Breast epithelium (tissue), 4 donors: Measurements from ENCODE around the gene UMODL1. TPM values are rescaled to one million over a fixed set of nuclear protein-coding genes. Genes with fewer than 3 reads are reported as not detected.

Experiments
- DNase-seq, 2 donors: peaks; one replicate each; pipeline ENCODE4 v3.0.0-alpha.2; 2019; ENCODE audit warnings: low spot score in 2 of 2
- H3K27ac ChIP-seq, 2 donors: fragments of 200-600 bp; sonication (generic) in 1 of 2; one replicate each; pipeline ENCODE4 v1.5.1; 2016 to 2019; ENCODE audit warnings: mild to moderate bottlenecking in 1 of 2
- H3K27me3 ChIP-seq, 2 donors: fragments of 200-600 bp; sonication (generic) in 1 of 2; one replicate each; pipeline versions ENCODE4 v1.5.1 to v1.6.0; 2017 to 2019; ENCODE audit warnings: control low read depth in 1 of 2, mild to moderate bottlenecking in 1 of 2
- H3K36me3 ChIP-seq: fragments of 200-600 bp; one replicate; pipeline ENCODE4 v1.5.1; 2019
- H3K4me1 ChIP-seq, 2 donors: fragments of 200-600 bp; sonication (generic); one replicate each; pipeline ENCODE4 v1.5.1; 2016 to 2019; ENCODE audit warnings: control low read depth in 1 of 2
- H3K4me3 ChIP-seq, 3 donors: fragments of 200-600 bp; sonication (generic); 1 replicate in 2 of 3; 2 replicates in 1 of 3; pipeline ENCODE4 v1.5.1; 2016 to 2019; ENCODE audit warnings: mild to moderate bottlenecking in 3 of 3, moderate library complexity in 2 of 3
- H3K9me3 ChIP-seq, 2 donors: fragments of 200-600 bp; sonication (generic) in 1 of 2; one replicate each; pipeline ENCODE4 v1.5.1; 2016 to 2019; ENCODE audit warnings: control low read depth in 1 of 2
- CTCF ChIP-seq, 3 donors: fragments of 450-650 bp; IDR thresholded peaks; one replicate each; pipeline ENCODE4 v1.5.1; 2016 to 2017; ENCODE audit warnings: antibody characterized with exemption in 3 of 3, mild to moderate bottlenecking in 3 of 3, moderate library complexity in 3 of 3
- POLR2A ChIP-seq: fragments of 450-650 bp; IDR thresholded peaks from one replicate; pipeline ENCODE4 v1.6.1; 2016; ENCODE audit warnings: antibody characterized with exemption, mild to moderate bottlenecking, moderate library complexity
- POLR2AphosphoS5 ChIP-seq, 3 donors: sonication (generic); formaldehyde crosslinking; IDR thresholded peaks; one replicate each; pipeline ENCODE4 v1.6.1; 2017; ENCODE audit warnings: antibody characterized with exemption in 3 of 3
- intact Hi-C: fragments of 100-400 bp; cut with DNase I; formaldehyde crosslinking; loops from one replicate; pipeline ENCODE4 v1.15.1; 2023; ENCODE audit warnings: low total_unique reads
- total RNA-seq, 3 donors: library from RNA; depleted of rRNA; stranded (reverse); fragments of >200 nt; gene quantifications; one replicate each; pipeline ENCODE4 v1.1.0, GENCODE V29; 2016

The UMODL1 gene
- total RNA-seq, 3 donors from 2014 or later = not detected

- Histone ChIP-seq H3K9me3 (no peaks in the 10 kb centered on the region), H3K4me1 (peaks cover 0 to 5% of the 10 kb centered on the region in 2 donors), H3K27me3 (no peaks in the 10 kb centered on the region), H3K4me3 (no peak overlapping the region), H3K27ac (no peak overlapping the region), H3K36me3 (no peaks in the 10 kb centered on the region)
- no peak for DNase-seq
- intact Hi-C loops = no loop called here
- TF ChIP-seq POLR2A (no peak), CTCF (IDR thresholded peaks at IDR 0.05) (no peak), POLR2AphosphoS5 (IDR thresholded peaks at IDR 0.05) (no peak)
Observed at GRCh38 chr21:42059721-42060120, 11.4 kb upstream of the UMODL1 start.

- intact Hi-C loops = no loop called here
- no peak for DNase-seq
- Histone ChIP-seq H3K36me3 (no peaks in the 10 kb centered on the region), H3K9me3 (no peaks in the 10 kb centered on the region), H3K4me1 (peaks cover 0 to 5% of the 10 kb centered on the region in 2 donors), H3K27ac (no peak overlapping the region), H3K4me3 (no peak overlapping the region), H3K27me3 (no peaks in the 10 kb centered on the region)
- TF ChIP-seq CTCF (IDR thresholded peaks at IDR 0.05) (no peak), POLR2AphosphoS5 (IDR thresholded peaks at IDR 0.05) (no peak), POLR2A (no peak)
Observed at GRCh38 chr21:42060166-42060565, 11.0 kb upstream of the UMODL1 start.

GRCh38 chr21:42061195-42061985 is 9.7 kb upstream of the UMODL1 start:
- no peak overlapping the region for H3K4me3 ChIP-seq
- no peaks in the 10 kb centered on the region for H3K9me3 ChIP-seq
- no peak overlapping the region for H3K27ac ChIP-seq
- no peaks in the 10 kb centered on the region for H3K36me3 ChIP-seq
- intact Hi-C loops = no loop called here
- no peak for DNase-seq
- peaks cover 0 to 5% of the 10 kb centered on the region in 2 donors for H3K4me1 ChIP-seq
- no peaks in the 10 kb centered on the region for H3K27me3 ChIP-seq
- TF ChIP-seq CTCF (IDR thresholded peaks at IDR 0.05) (no peak), POLR2AphosphoS5 (IDR thresholded peaks at IDR 0.05) (no peak), POLR2A (no peak)

- no peak for TF ChIP-seq POLR2AphosphoS5 (IDR thresholded peaks at IDR 0.05)
- no peak for TF ChIP-seq CTCF (IDR thresholded peaks at IDR 0.05)
- no peak for TF ChIP-seq POLR2A
- Histone ChIP-seq H3K36me3 (no peaks in the 10 kb centered on the region), H3K9me3 (no peaks in the 10 kb centered on the region), H3K27me3 (no peaks in the 10 kb centered on the region), H3K4me1 (peaks cover 0 to 5% of the 10 kb centered on the region in 2 donors), H3K4me3 (no peak overlapping the region), H3K27ac (no peak overlapping the region)
- intact Hi-C loops = no loop called here
- no peak for DNase-seq
Observed at GRCh38 chr21:42061986-42062235, 9.2 kb upstream of the UMODL1 start.

- no peaks in the 10 kb centered on the region for H3K36me3 ChIP-seq
- TF ChIP-seq POLR2A (no peak), POLR2AphosphoS5 (IDR thresholded peaks at IDR 0.05) (no peak), CTCF (IDR thresholded peaks at IDR 0.05) (no peak)
- no peak overlapping the region for H3K27ac ChIP-seq
- H3K9me3 ChIP-seq = no peaks in the 10 kb centered on the region
- intact Hi-C loops = no loop called here
- H3K4me1 ChIP-seq = peaks cover 0 to 1% of the 10 kb centered on the region in 2 donors
- DNase-seq = peak in 1 of 2 donors; percentile 59
- H3K4me3 ChIP-seq = no peak overlapping the region
- no peaks in the 10 kb centered on the region for H3K27me3 ChIP-seq
Observed at GRCh38 chr21:42062236-42063022, 8.7 kb upstream of the UMODL1 start.
